ENCODE results near the gene BTBD9.

DNA sequence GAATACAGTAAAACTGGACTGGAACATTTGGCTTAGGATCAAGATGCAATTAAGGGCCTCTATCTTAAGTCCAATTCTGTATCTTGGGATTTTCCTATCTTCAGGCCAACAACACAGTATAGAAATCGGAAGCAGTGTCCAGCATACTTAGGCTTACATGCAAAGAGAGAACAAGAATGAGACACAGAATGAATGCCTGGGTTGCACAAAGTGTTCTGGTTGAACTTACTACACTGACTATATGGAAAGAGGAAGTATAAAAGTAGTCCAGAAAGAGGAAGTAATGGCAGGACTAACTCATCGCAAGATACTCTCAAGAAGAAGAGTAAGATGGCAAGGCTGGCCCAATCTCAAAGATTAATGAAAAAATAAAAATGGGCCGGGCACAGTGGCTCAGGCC is 87.6 kb downstream of the BTBD9 start:
- no peak for TF ChIP-seq POLR2AphosphoS5 (IDR thresholded peaks at IDR 0.05)
- TF ChIP-seq, protein P1, sequence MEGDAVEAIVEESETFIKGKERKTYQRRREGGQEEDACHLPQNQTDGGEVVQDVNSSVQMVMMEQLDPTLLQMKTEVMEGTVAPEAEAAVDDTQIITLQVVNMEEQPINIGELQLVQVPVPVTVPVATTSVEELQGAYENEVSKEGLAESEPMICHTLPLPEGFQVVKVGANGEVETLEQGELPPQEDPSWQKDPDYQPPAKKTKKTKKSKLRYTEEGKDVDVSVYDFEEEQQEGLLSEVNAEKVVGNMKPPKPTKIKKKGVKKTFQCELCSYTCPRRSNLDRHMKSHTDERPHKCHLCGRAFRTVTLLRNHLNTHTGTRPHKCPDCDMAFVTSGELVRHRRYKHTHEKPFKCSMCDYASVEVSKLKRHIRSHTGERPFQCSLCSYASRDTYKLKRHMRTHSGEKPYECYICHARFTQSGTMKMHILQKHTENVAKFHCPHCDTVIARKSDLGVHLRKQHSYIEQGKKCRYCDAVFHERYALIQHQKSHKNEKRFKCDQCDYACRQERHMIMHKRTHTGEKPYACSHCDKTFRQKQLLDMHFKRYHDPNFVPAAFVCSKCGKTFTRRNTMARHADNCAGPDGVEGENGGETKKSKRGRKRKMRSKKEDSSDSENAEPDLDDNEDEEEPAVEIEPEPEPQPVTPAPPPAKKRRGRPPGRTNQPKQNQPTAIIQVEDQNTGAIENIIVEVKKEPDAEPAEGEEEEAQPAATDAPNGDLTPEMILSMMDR (IDR thresholded peaks at IDR 0.05): no peak
